Hippocampal formation (tissue), 2 donors: ENCODE data around the gene USP27X.
A peak's percentile ranks its signal among the peaks of the same experiment; 100 is the strongest.

Experiments
- DNase-seq, 2 donors: peaks; one replicate each; lab custom pipeline; 2025; lab: John Stamatoyannopoulos, UW

Gene USP27X

DNA sequence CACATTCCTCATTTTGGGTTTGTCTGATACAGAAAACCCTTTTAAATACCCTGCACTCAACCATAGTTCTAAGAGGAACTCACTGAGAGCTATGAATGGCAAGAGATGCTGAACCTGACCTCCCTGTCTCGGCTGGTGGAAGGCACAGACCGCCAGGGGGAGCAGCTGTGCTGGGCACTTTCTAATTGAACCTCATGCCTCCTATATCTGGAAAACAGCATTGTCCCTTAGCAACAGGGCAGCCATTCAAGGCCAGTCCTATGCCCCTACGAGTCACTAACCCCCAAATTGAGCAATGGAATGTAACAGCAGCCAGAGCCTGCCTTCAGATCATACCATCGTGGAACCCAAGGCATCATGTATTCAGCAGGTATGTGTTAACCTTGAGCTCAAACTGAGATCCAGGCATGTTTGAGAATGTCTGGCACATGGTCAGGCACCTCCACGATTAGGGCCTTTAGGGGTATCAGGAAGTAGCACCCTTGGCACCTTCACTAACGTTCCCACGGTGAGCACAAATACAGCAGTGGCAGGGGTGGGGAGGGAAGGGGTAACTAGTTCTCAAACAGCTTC lies 5.1 kb downstream of the USP27X start:
- peak in 1 of 2 donors; percentile 4 for DNase-seq

DNA sequence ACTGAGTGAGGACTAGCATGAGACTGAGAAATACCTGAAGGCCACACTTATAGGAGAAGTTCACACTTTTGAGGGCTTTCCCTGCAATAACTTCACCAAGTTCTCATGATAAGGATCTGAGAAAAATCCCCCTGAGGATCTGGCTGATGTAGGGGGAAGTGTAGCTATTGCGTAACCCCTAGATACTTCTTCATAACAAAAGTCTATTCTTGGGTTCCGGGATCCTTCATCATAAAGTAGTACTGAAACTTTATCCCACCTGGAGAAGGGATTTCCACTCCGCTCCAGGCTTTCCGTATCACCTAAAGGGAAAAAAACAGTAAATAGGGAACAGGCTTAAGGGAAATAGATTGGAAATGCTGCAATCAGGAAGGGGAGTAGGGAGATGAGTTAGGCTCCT lies 13.3 kb downstream of the USP27X start:
- no peak for DNase-seq

DNA sequence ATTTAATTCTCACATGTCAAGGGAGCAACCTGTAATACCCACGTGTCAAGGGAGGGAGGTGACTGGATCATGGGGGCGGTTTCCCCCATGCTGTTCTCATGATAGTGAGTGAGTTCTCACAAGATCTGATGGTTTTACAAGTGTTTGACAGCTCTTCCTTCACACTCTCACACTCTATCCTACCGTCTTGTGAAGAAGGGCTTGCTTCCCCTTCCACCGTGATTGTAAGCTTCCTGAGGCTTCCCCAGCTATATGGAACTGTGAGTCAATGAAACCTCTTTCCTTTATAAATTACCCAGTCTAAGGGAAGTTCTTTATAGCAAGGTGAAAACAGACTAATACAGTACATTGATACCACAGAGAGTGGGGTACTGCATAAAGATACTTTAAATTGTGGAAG lies 17.7 kb downstream of the USP27X start:
- no peak for DNase-seq

DNA sequence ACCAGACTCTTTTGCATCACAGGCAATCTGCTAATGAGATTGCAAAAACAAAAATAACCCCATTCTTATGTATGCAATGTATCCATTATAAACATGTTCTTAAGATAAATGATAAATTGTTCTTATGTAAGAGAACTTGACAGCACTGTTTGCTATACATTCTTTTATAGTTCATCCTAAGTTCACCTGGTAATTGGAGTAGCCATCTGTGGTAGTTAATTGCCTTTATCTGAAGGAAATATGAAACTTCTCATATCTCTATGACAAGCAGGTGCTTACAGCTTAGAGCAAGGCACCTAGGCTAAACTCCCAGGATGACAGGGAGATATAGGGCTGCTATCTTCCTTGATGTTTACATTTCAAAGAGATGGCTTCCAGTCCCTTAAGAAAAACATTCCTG lies 21.8 kb downstream of the USP27X start:
- no peak for DNase-seq

DNA sequence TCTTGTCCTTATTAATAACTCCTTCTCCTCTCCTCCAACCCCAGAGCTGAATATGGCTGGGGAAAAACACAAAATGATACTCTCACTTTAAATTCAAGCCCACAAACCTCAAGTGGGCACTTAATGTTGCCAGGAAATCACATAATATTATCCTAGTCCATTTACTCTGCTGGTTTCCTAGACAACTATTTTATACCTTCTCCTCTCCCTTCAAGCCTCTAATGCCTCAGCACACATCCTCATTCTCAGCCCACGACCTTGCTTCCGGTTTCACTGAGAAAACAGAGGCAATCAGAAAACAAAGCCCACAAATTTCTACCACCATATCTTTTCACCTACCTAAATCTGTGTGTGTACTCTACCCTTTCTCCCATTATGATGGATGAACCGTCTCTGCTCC lies 31.1 kb downstream of the USP27X start:
- no peak for DNase-seq

DNA sequence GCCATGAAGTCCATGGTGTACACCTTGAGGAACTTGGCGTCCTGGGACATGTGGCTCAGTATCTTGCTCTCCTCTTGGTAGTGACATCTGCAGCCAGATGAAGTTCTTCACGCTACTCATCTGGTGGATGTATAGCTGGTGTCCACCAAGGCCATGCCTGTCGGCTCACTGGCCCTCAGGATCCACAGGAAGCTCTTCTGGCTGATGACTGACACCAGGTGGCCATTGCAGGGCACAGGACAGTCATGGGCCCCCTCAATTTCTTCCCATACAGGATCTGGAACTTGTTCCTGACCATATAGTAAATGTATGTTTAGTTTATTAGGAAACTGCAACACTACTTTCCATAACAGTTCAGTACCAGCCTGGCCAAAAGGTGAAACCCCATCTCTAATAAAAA lies 32.8 kb downstream of the USP27X start:
- DNase-seq = no peak

DNA sequence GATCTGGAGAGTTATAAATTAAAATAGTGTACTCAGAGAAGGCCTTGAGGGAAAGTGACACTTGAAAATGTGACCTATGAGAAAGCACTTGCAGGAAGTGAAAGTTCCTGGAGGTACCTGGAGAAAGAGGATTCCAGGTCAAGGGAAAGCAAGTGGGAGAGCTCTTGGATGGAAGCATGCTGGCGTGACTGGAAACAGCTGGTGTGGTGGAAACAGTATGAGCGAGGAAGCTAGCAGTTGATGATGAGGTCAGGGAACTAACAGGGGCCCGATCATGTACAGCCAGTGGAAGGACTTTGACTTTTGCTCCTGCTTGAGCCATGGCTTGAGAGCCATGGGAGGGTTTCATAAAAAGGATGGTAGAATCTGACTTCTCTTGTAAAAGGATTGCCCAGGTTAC lies 33.6 kb downstream of the USP27X start:
- DNase-seq = no peak

DNA sequence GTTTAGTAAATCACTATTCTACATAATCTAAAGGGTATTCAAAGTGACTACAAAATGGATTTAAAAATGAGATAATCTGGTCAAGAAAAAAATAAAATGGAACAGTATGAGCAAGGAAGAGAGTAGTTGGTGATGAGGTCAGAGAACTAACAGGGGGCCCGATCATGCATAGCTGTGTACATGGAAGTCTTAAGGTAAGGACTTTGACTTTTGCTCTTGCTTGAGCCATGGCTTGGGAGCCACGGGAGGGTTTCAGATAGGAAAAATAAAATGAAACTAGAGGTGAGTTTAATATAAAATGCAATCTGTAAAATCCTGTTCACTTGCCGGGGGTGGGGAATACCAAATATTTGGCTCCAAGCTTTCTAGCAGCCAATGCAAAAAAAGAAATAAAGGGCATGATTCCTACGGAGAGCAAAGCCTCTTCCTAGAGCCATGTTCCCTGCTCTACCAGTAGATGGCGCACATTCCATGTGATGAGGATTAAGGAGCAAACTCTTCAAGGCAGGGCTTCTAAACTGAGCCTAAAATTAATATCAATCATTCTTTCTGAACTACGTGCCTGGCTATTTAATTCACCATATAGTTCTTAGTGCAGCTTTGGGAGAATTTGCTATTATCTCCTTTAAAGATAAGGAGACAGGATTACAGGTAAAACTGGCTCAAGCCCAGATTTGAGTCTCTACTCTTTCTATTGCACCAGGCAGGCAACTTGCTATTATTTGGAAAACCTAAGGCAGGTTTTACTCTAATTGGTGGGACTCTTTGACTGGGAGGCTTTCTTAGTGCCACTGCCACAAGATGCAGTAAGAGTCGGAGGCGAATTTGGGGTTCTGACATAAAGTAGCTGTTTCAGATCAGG lies 36.3 kb downstream of the USP27X start:
- DNase-seq = peak in 1 of 2 donors; percentile 54

DNA sequence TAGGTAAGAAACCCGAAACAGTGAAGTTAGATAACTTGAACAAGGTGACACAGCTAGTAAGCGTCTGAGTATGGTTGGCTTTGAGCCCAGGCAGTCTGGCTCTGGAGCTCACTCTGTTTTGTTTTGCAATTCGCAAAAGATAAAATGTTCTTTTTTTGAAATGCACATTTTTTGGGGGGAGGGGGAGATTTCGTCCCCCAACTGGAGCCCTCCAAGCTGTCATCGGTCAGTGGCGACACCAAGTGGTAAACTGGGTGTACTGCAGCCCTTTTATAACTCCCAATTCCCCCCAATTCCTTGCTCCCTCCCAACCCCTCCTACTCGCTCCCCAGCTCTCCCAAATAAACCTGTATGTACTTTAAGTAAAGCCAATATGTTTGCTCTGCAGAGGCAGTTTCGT lies 40.3 kb downstream of the USP27X start:
- DNase-seq = no peak

DNA sequence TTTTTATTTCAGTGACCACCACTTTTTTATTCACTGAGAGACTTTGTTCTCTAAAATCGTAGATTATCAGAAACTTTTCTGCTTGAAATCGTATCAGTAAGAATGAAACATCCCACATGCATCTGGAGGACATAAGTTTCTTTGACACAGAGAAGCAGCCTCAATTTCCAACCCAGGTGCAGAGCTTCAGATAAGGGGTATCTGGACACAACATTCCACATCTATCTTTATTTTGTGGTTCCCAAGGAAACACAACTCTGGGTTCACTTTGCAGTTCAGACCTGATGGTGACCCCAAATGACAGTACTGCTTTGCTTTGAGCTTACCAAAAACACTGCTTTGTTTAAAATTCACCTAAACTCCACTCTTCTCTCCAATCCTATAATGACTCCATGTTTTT lies 41.8 kb downstream of the USP27X start:
- no peak for DNase-seq

DNA sequence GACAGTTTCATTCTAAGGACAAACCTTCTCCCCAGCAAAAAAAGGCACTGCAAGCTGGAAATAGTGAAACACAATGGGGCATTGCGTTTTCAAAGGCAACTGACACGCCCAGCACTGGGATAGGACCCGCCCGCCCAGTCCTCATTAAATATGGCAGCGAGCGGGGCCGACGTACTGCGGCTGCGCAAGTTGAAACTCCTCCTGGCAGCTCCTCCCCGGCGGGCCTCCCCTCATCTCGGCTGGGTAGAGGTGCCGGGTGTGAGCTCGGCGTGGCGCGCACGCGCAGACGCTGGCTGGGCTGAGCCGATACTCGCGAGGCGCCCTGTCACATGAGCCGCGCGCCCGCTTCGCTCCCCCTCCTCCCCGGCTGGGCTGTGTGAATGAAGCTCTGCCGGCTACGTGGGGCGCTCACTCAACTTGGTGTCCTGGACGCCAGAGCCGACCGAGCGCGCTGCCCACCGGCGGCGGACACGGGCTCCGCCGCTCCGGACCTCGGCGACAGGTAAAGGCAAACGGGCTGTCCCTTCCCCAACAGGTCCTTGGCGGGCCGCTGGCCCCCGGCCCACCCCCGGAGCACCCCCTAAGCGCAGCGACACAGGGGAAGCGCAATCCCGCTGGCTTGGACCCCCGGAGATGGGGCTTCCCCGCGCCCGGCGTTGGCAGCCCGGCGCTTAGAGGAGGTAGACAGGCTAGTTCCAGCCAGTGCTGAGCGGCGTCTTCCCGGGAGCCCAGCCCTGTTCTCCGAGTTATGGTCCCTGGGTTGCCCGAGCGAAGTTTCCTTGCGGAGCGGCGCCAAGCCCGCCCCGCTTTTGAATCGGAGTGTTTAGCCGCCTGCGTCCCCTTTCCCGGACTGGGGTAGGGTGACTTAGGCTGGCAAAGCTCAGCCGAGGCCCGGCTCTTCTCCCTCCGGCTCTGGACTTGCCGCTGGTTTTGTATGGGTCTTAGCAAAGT lies 43.3 kb downstream of the USP27X start, which contains the start of gene CLCN5:
Gene CLCN5, plus strand, starts transcription at position 306 of the 951 bp plus-strand sequence. CDS start 2,703 bp downstream, outside the sequence.
- peak; percentile 78 to 91 for DNase-seq

DNA sequence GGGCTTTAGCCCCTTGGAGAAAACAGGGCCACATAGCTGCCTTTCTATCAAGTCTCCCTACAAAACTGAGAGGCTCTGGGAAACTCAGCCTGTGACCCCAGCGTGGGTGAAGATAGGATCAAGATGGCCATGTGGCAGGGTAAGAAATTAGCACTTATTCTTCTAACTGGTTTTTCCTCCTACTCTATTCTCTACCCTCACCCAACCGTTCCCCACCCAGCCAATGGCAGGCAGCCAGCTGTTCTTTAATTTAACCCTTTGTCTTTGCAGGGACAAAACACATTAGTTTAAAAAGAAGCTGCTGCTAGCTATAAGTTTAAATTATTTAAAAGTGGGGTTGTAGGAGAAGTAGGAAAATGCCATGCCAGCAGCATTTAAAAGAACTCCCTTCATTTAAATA lies 45.9 kb downstream of the USP27X start:
- DNase-seq = no peak

DNA sequence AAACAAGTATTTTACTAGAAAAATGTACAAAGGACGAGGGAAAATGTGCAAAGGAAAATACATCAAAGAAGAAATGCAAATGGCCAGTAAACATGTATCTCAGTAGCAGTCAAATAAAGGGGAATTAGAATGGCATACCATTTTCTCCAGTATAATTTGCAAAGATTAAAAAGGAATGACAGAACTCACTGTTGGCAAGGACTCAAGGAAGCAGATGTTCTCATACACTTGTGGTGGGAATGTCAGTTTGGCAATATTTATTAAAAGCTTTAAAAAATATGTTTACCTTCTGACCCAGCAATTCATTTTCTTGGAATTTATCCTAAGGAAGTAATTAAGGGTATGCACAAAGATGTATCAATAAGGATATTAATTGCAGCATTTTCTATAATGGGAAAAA lies 50.8 kb downstream of the USP27X start:
- no peak for DNase-seq
